Neuronal stem cell (in vitro differentiated cells): Measurements from ENCODE around the gene RDH8.

Source experiments
- DNase-seq: peaks from one replicate; pipeline ENCODE4 v3.0.0-alpha.2; 2013; ENCODE audit warnings: low spot score
- H2AFZ ChIP-seq: one replicate; pipeline ENCODE4 v1.6.1; 2013; ENCODE audit warnings: mild to moderate bottlenecking, low read length, inconsistent platforms
- H2AK5ac ChIP-seq: 2 replicates; pipeline ENCODE4 v1.6.1; 2013; ENCODE audit warnings: low read depth, mild to moderate bottlenecking, inconsistent platforms, low read length, moderate library complexity, mixed read lengths
- H2BK120ac ChIP-seq: 2 replicates; pipeline ENCODE4 v1.6.1; 2013; ENCODE audit warnings: low read depth, mild to moderate bottlenecking, inconsistent platforms, low read length, moderate library complexity, mixed read lengths
- H2BK12ac ChIP-seq: one replicate; pipeline ENCODE4 v1.6.1; 2013; ENCODE audit warnings: low read length, inconsistent platforms
- H2BK15ac ChIP-seq: 2 replicates; pipeline ENCODE4 v1.6.1; 2013; ENCODE audit warnings: mild to moderate bottlenecking, low read length, inconsistent platforms, mixed read lengths
- H2BK5ac ChIP-seq: one replicate; pipeline ENCODE4 v1.6.1; 2013; ENCODE audit warnings: inconsistent platforms, mild to moderate bottlenecking, low read length, moderate library complexity
- H3K14ac ChIP-seq: one replicate; pipeline ENCODE4 v1.6.1; 2013; ENCODE audit warnings: low read length, inconsistent platforms
- H3K18ac ChIP-seq: 2 replicates; pipeline ENCODE4 v1.6.1; 2013; ENCODE audit warnings: low read length, inconsistent platforms
- H3K23ac ChIP-seq: 2 replicates; pipeline ENCODE4 v1.6.1; 2013; ENCODE audit warnings: low read depth, mild to moderate bottlenecking, mixed read lengths, low read length, inconsistent platforms; ENCODE audit not compliant: poor library complexity
- H3K27ac ChIP-seq: replicated peaks from 3 replicates; pipeline ENCODE4 v1.5.1; 2013; ENCODE audit warnings: low read length, inconsistent platforms
- H3K27me3 ChIP-seq, 3 experiments: 2 replicates each; pipeline ENCODE4 v1.6.1; 2013; ENCODE audit warnings: low read length in 3 of 3, mild to moderate bottlenecking in 2 of 3, inconsistent platforms in 1 of 3, low read depth in 1 of 3, mixed read lengths in 1 of 3, moderate library complexity in 1 of 3; ENCODE audit not compliant: control insufficient read depth in 3 of 3, insufficient read depth in 3 of 3
- H3K36me3 ChIP-seq, 2 donors: replicated peaks in 1 of 2; 2 replicates each; pipeline ENCODE4 v1.6.1; 2013; ENCODE audit warnings: low read length in 2 of 2; ENCODE audit not compliant: control insufficient read depth in 2 of 2, insufficient read depth in 2 of 2
- H3K4ac ChIP-seq: 2 replicates; pipeline ENCODE4 v1.6.1; 2013; ENCODE audit warnings: inconsistent platforms, mild to moderate bottlenecking, low read length, moderate library complexity
- H3K4me1 ChIP-seq, 2 donors: 1 replicate in 1 of 2; 2 replicates in 1 of 2; pipeline ENCODE4 v1.6.1; 2013; ENCODE audit warnings: low read length in 2 of 2, low read depth in 1 of 2; ENCODE audit not compliant: control insufficient read depth in 2 of 2, insufficient read depth in 1 of 2
- H3K4me2 ChIP-seq: one replicate; pipeline ENCODE4 v1.6.1; 2013; ENCODE audit warnings: mild to moderate bottlenecking, low read length, inconsistent platforms; ENCODE audit not compliant: insufficient read depth, poor library complexity, severe bottlenecking
- H3K4me3 ChIP-seq, 2 donors: 2 replicates each; pipeline ENCODE4 v1.5.1; 2013; ENCODE audit warnings: low read length in 2 of 2, mild to moderate bottlenecking in 2 of 2, inconsistent platforms in 1 of 2, moderate library complexity in 1 of 2
- H3K79me1 ChIP-seq: one replicate; pipeline ENCODE4 v1.6.1; 2013; ENCODE audit warnings: low read depth, mild to moderate bottlenecking, inconsistent platforms, low read length, moderate library complexity
- H3K9ac ChIP-seq: one replicate; pipeline ENCODE4 v1.6.1; 2013; ENCODE audit warnings: mild to moderate bottlenecking, low read depth, low read length, inconsistent platforms; ENCODE audit not compliant: poor library complexity
- H3K9me3 ChIP-seq, 2 donors: replicated peaks in 1 of 2; 2 replicates each; pipeline versions ENCODE3 to v1.6.1; 2013; ENCODE audit warnings: low read length in 2 of 2, mild to moderate bottlenecking in 2 of 2, inconsistent platforms in 1 of 2, low read depth in 1 of 2, mixed read lengths in 1 of 2, moderate library complexity in 1 of 2; ENCODE audit not compliant: control insufficient read depth in 2 of 2, insufficient read depth in 1 of 2
- H4K8ac ChIP-seq: one replicate; pipeline ENCODE4 v1.6.1; 2013; ENCODE audit warnings: low read depth, mild to moderate bottlenecking, inconsistent platforms, low read length, moderate library complexity
- H4K91ac ChIP-seq: one replicate; pipeline ENCODE4 v1.6.1; 2013; ENCODE audit warnings: low read length, low read depth, mild to moderate bottlenecking, inconsistent platforms; ENCODE audit not compliant: poor library complexity
- WGBS, 2 donors: extraction: QIAGEN DNeasy Blood & Tissue Kit; methylation state at CpG; one replicate each; pipeline ENCODE4 v1.1.7; 2013; ENCODE audit warnings: missing lambda C conversion rate in 2 of 2, mixed read lengths in 1 of 2; ENCODE audit not compliant: insufficient read length in 2 of 2, insufficient replicate concordance in 1 of 2; ENCODE audit errors: extremely low coverage in 2 of 2; 5-methylcytosine and 5-hydroxymethylcytosine counted together

RDH8 gene

DNA sequence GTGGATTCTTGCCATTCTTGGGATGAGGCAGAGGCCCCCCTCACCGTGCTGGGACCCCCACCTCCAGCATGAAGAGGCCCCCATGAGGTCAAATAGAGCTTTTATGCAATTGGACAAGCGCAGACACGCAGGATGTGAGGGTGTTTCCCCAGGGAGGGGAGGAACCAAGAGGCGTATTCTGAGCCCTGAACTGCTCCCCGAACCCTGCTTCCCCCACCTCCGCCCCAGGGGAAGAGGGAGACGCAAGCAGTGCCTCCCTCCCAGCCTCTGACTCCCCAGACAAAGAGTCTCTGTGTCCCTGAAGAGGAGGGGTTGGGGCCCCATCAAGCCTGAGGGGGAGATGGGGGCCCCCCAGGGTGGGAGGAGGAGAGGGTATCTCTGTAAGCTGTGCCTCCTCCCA is 1.3 kb upstream of the RDH8 start:
- no CpG with 5 or more reads among the region's 7 CpGs for WGBS, 2 donors

GRCh38 chr19:10013834-10014618 is 743 bp downstream of the RDH8 start:
- H4K91ac ChIP-seq: no peak overlapping the region
- H3K36me3 ChIP-seq: no peaks in the 10 kb centered on the region
- DNase-seq: no peak

More for the DNA sequence above, 1.3 kb upstream of the RDH8 start:
- H4K8ac ChIP-seq: no peak overlapping the region
- H2BK120ac ChIP-seq: no peak overlapping the region
- H2AK5ac ChIP-seq: no peak overlapping the region
- H3K79me1 ChIP-seq: no peaks in the 10 kb centered on the region
- H2BK15ac ChIP-seq: no peak overlapping the region
- peaks cover 9 to 62% (median 27%) of the 10 kb centered on the region in 3 experiments for H3K27me3 ChIP-seq
- H3K4ac ChIP-seq: no peak overlapping the region
- peak overlapping the region; percentile 56 for H3K14ac ChIP-seq
- H3K27ac ChIP-seq: no peak overlapping the region
- H3K4me1 ChIP-seq: peaks cover 13 to 17% of the 10 kb centered on the region in 2 donors
- peak overlapping the region; percentile 27 for H3K18ac ChIP-seq
- no peak for DNase-seq
- H2AFZ ChIP-seq: no peak overlapping the region
- H3K9me3 ChIP-seq: peaks cover 0 to 3% of the 10 kb centered on the region in 2 donors
- no peak overlapping the region for H3K23ac ChIP-seq
- no peak overlapping the region for H3K9ac ChIP-seq
- no peaks in the 10 kb centered on the region for H3K36me3 ChIP-seq
- H2BK5ac ChIP-seq: no peak overlapping the region
- H3K4me2 ChIP-seq: no peak overlapping the region
- H4K91ac ChIP-seq: no peak overlapping the region
- H3K4me3 ChIP-seq: no peak overlapping the region
- no peak overlapping the region for H2BK12ac ChIP-seq

DNA sequence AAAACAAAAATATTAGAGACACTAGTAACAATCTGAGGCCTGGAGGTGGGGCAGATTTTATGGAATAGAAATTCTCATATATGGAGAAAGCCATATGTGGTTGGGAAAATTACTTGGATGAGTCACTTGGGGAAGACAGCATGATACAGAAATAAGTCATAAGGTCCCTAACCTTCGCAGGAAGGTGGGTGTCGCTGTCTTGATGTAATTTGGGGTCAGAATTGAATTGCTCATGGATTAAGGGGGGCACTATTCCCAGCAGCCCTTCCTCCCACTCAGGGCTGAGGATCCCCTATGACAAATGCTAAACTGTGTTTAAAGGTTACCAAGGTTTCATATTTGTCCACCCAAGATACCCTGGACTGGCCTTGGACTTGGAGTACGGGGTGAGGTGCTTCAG is 5.0 kb downstream of the RDH8 start:
- H2BK120ac ChIP-seq: no peak overlapping the region
- no peaks in the 10 kb centered on the region for H3K36me3 ChIP-seq
- H3K27me3 ChIP-seq: peaks cover 0 to 16% (median 0%) of the 10 kb centered on the region in 3 experiments
- H2BK15ac ChIP-seq: no peak overlapping the region
- no peak overlapping the region for H3K4ac ChIP-seq
- no peak overlapping the region for H3K4me2 ChIP-seq
- H2BK5ac ChIP-seq: no peak overlapping the region
- no peak overlapping the region for H3K23ac ChIP-seq
- H3K79me1 ChIP-seq: no peaks in the 10 kb centered on the region
- H2AK5ac ChIP-seq: no peak overlapping the region
- H4K8ac ChIP-seq: no peak overlapping the region
- no peak overlapping the region for H3K14ac ChIP-seq
- no peak overlapping the region for H3K4me3 ChIP-seq
- no peak for DNase-seq
- H2AFZ ChIP-seq: no peak overlapping the region
- H3K27ac ChIP-seq: no peak overlapping the region
- H2BK12ac ChIP-seq: no peak overlapping the region
- no CpG with 5 or more reads among the region's 3 CpGs for WGBS, 2 donors
- H3K18ac ChIP-seq: no peak overlapping the region
- peaks cover 0 to 2% of the 10 kb centered on the region in 2 donors for H3K9me3 ChIP-seq
- H3K4me1 ChIP-seq: no peaks in the 10 kb centered on the region
- H4K91ac ChIP-seq: no peak overlapping the region
- H3K9ac ChIP-seq: no peak overlapping the region

More at GRCh38 chr19:10013834-10014618, 743 bp downstream of the RDH8 start:
- H2BK5ac ChIP-seq: no peak overlapping the region
- no peak overlapping the region for H3K18ac ChIP-seq
- H3K27ac ChIP-seq: no peak overlapping the region
- H3K4ac ChIP-seq: no peak overlapping the region
- no peak overlapping the region for H3K14ac ChIP-seq
- peaks cover 0 to 3% of the 10 kb centered on the region in 2 donors for H3K9me3 ChIP-seq
- peaks cover 4 to 6% of the 10 kb centered on the region in 2 donors for H3K4me1 ChIP-seq
- peaks cover 9 to 52% (median 27%) of the 10 kb centered on the region in 3 experiments for H3K27me3 ChIP-seq
- no peak overlapping the region for H2AK5ac ChIP-seq
- H3K9ac ChIP-seq: no peak overlapping the region
- H2BK120ac ChIP-seq: no peak overlapping the region
- no peak overlapping the region for H4K8ac ChIP-seq
- WGBS, 2 donors: no CpG with 5 or more reads among the region's 6 CpGs
- no peak overlapping the region for H3K23ac ChIP-seq
- H3K4me2 ChIP-seq: no peak overlapping the region
- no peak overlapping the region for H2BK12ac ChIP-seq
- H3K79me1 ChIP-seq: no peaks in the 10 kb centered on the region
- H2BK15ac ChIP-seq: no peak overlapping the region
- H3K4me3 ChIP-seq: no peak overlapping the region
- no peak overlapping the region for H2AFZ ChIP-seq

DNA sequence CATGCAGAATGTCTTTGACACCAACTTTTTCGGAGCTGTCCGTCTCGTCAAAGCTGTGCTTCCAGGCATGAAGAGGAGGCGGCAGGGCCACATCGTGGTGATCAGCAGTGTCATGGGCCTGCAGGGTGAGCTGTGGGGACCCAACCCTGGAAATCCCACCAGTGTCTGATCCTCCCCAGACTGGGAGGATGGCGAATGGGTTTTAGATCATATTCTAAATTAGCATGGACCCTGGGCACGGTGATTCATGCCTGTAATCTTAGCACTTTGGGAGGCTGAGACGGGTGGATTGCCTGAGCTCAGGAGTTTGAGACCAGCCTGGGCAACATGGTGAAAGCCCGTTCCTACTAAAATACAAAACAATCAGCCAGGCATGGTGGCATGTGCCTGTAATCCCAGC is 5.5 kb downstream of the RDH8 start:
- no peak overlapping the region for H3K4me2 ChIP-seq
- no peaks in the 10 kb centered on the region for H3K79me1 ChIP-seq
- H3K23ac ChIP-seq: no peak overlapping the region
- H3K27ac ChIP-seq: no peak overlapping the region
- H3K4me1 ChIP-seq: no peaks in the 10 kb centered on the region
- no peak overlapping the region for H2BK12ac ChIP-seq
- H2BK15ac ChIP-seq: no peak overlapping the region
- no CpG with 5 or more reads among the region's 9 CpGs for WGBS, 2 donors
- peaks cover 0 to 10% (median 0%) of the 10 kb centered on the region in 3 experiments for H3K27me3 ChIP-seq
- no peaks in the 10 kb centered on the region for H3K36me3 ChIP-seq
- no peak overlapping the region for H2AFZ ChIP-seq
- H3K18ac ChIP-seq: no peak overlapping the region
- no peak overlapping the region for H2BK5ac ChIP-seq
- H3K4ac ChIP-seq: no peak overlapping the region
- H3K9me3 ChIP-seq: peaks cover 0 to 2% of the 10 kb centered on the region in 2 donors
- H2AK5ac ChIP-seq: no peak overlapping the region
- no peak overlapping the region for H3K14ac ChIP-seq
- H2BK120ac ChIP-seq: no peak overlapping the region
- H4K8ac ChIP-seq: no peak overlapping the region
- no peak overlapping the region for H3K9ac ChIP-seq
- no peak overlapping the region for H4K91ac ChIP-seq
- no peak for DNase-seq
- H3K4me3 ChIP-seq: peak overlapping the region in 1 of 2 donors; percentile 54
